ENCODE data around the gene THRAP3. TPM values are rescaled to one million over a fixed set of nuclear protein-coding genes. Genes with fewer than 3 reads are reported as not detected.

THRAP3 gene
- total and polyA plus RNA-seq, 9 of the 15 experiments (the other 6 are each of a cell fraction or from before 2014, with no cell fraction given) = 66.2 to 135 (median 113) TPM

DNA sequence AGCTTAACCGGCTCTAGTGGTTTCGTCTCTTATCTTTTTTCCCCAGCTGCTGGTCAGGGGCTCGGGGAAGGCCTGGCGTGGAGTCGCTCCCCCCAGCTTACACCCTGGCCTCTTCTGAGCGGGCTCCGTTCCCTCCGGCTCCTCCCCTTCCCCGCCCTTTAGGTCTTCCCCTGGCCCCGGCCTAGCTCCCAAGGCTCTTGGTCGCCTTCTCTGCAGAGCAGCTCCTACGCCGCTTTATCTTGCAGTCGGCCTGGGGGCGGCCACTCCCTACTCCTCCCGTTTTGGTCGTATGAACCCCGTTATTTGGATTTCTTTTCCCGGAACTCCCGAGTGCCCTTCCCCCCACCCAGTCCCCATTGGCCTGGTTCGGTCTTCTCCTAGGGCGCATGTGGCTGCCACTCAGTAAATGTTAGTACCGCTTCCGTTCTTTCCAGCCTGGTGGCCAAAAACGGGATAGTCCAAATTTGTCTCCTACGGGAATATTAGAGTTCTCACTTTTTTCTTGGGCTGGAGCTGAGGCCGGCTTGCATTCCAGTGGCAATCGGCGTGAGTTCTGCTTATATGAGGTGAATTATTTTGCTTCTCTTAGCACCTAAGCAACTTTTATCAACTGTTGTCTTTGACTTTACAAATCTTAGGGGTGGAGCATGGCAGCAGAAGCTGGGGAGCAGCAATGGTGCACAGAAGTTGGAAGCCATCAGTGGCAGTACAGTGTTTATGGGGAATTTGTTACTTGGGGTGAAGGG lies 467 bp downstream of the THRAP3 start (continued):
- TF ChIP-seq, protein P1, sequence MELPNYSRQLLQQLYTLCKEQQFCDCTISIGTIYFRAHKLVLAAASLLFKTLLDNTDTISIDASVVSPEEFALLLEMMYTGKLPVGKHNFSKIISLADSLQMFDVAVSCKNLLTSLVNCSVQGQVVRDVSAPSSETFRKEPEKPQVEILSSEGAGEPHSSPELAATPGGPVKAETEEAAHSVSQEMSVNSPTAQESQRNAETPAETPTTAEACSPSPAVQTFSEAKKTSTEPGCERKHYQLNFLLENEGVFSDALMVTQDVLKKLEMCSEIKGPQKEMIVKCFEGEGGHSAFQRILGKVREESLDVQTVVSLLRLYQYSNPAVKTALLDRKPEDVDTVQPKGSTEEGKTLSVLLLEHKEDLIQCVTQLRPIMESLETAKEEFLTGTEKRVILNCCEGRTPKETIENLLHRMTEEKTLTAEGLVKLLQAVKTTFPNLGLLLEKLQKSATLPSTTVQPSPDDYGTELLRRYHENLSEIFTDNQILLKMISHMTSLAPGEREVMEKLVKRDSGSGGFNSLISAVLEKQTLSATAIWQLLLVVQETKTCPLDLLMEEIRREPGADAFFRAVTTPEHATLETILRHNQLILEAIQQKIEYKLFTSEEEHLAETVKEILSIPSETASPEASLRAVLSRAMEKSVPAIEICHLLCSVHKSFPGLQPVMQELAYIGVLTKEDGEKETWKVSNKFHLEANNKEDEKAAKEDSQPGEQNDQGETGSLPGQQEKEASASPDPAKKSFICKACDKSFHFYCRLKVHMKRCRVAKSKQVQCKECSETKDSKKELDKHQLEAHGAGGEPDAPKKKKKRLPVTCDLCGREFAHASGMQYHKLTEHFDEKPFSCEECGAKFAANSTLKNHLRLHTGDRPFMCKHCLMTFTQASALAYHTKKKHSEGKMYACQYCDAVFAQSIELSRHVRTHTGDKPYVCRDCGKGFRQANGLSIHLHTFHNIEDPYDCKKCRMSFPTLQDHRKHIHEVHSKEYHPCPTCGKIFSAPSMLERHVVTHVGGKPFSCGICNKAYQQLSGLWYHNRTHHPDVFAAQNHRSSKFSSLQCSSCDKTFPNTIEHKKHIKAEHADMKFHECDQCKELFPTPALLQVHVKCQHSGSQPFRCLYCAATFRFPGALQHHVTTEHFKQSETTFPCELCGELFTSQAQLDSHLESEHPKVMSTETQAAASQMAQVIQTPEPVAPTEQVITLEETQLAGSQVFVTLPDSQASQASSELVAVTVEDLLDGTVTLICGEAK (IDR thresholded peaks at IDR 0.05) = 0 out of 2 replicates have a peak, but pooled peaks have one; percentile 49
- TF ChIP-seq, protein P1 (CRISPR knock-in tag; IDR thresholded peaks at IDR 0.05) = no peak
- TF ChIP-seq ZNF444 (CRISPR knock-in tag; IDR thresholded peaks at IDR 0.05) (no peak), NFE2 (IDR thresholded peaks at IDR 0.05; ENCODE audit: low read depth) (no peak), NFIX (CRISPR knock-in tag; IDR thresholded peaks at IDR 0.05; ENCODE audit: low read depth) (no peak), MIER1 (IDR thresholded peaks at IDR 0.05; ENCODE audit: low read depth) (peak; percentile 71; the same call in 1 of the 2 replicates), RAD51 (IDR thresholded peaks at IDR 0.05; ENCODE audit: borderline replicate concordance, low read depth) (no peak), NONO (IDR thresholded peaks at IDR 0.05; ENCODE audit: low read depth in 2 of 2, low read length in 1 of 2) (peak in 1 of 2 experiments; percentile 8; a peak in 1 of 4 replicates), ZFX (CRISPR knock-in tag; IDR thresholded peaks at IDR 0.05) (peak; percentile 94), ZNF282 (CRISPR knock-in tag; IDR thresholded peaks at IDR 0.05) (peak; percentile 75)
- TF ChIP-seq, protein P2, sequence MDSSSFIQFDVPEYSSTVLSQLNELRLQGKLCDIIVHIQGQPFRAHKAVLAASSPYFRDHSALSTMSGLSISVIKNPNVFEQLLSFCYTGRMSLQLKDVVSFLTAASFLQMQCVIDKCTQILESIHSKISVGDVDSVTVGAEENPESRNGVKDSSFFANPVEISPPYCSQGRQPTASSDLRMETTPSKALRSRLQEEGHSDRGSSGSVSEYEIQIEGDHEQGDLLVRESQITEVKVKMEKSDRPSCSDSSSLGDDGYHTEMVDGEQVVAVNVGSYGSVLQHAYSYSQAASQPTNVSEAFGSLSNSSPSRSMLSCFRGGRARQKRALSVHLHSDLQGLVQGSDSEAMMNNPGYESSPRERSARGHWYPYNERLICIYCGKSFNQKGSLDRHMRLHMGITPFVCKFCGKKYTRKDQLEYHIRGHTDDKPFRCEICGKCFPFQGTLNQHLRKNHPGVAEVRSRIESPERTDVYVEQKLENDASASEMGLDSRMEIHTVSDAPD (CRISPR knock-in tag; IDR thresholded peaks at IDR 0.05) = no peak
- TF ChIP-seq, protein P3, sequence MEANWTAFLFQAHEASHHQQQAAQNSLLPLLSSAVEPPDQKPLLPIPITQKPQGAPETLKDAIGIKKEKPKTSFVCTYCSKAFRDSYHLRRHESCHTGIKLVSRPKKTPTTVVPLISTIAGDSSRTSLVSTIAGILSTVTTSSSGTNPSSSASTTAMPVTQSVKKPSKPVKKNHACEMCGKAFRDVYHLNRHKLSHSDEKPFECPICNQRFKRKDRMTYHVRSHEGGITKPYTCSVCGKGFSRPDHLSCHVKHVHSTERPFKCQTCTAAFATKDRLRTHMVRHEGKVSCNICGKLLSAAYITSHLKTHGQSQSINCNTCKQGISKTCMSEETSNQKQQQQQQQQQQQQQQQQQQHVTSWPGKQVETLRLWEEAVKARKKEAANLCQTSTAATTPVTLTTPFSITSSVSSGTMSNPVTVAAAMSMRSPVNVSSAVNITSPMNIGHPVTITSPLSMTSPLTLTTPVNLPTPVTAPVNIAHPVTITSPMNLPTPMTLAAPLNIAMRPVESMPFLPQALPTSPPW (CRISPR knock-in tag; IDR thresholded peaks at IDR 0.05) = peak; percentile 46
- TF ChIP-seq, protein P4, sequence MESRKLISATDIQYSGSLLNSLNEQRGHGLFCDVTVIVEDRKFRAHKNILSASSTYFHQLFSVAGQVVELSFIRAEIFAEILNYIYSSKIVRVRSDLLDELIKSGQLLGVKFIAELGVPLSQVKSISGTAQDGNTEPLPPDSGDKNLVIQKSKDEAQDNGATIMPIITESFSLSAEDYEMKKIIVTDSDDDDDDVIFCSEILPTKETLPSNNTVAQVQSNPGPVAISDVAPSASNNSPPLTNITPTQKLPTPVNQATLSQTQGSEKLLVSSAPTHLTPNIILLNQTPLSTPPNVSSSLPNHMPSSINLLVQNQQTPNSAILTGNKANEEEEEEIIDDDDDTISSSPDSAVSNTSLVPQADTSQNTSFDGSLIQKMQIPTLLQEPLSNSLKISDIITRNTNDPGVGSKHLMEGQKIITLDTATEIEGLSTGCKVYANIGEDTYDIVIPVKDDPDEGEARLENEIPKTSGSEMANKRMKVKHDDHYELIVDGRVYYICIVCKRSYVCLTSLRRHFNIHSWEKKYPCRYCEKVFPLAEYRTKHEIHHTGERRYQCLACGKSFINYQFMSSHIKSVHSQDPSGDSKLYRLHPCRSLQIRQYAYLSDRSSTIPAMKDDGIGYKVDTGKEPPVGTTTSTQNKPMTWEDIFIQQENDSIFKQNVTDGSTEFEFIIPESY (CRISPR knock-in tag; IDR thresholded peaks at IDR 0.05) = no peak; the same call in 1 of the 2 replicates

All from K562 (cell line).